HepG2 (cell line): Measurements from ENCODE around the gene LDLRAD4. TPM values are rescaled to one million over a fixed set of nuclear protein-coding genes. Genes with fewer than 3 reads are reported as not detected.
A peak's percentile ranks its signal among the peaks of the same experiment; 100 is the strongest.

Experiments used
- ARNTL ChIP-seq: sonication (generic); formaldehyde crosslinking; IDR thresholded peaks from 2 replicates; pipeline ENCODE4 v1.4.0; 2020; ENCODE audit warnings: mild to moderate bottlenecking, missing genetic modification reagents
- ATRX ChIP-seq: sonication (generic); formaldehyde crosslinking; IDR thresholded peaks from 2 replicates; pipeline ENCODE4 v1.4.0; 2020; ENCODE audit warnings: missing genetic modification reagents, borderline replicate concordance
- CEBPZ ChIP-seq: IDR thresholded peaks from 2 replicates; pipeline ENCODE4 v1.6.1; 2012; ENCODE audit warnings: low read length, improper control_type of control experiment
- DR1 ChIP-seq: sonication (generic); formaldehyde crosslinking; IDR thresholded peaks from 2 replicates; pipeline ENCODE4 v1.8.0; 2021; ENCODE audit warnings: mild to moderate bottlenecking, missing genetic modification reagents, inconsistent platforms
- EHMT2 ChIP-seq: fragments of 200-600 bp; sonication (generic); IDR thresholded peaks from 2 replicates; pipeline ENCODE4 v1.7.0; 2017; ENCODE audit warnings: antibody characterized with exemption, low read depth, low read length, borderline replicate concordance
- ELK4 ChIP-seq: sonication (generic); formaldehyde crosslinking; IDR thresholded peaks from 2 replicates; pipeline ENCODE4 v1.9.0; 2021; ENCODE audit warnings: missing genetic modification reagents, borderline replicate concordance
- HOXA5 ChIP-seq: sonication (generic); formaldehyde crosslinking; IDR thresholded peaks from 2 replicates; pipeline ENCODE4 v1.4.0; 2020; ENCODE audit warnings: missing genetic modification reagents
- MBNL3 ChIP-seq: fragments of 250-450 bp; sonication (Bioruptor Pico); conservative IDR thresholded peaks from 2 replicates; pipeline ENCODE4 v1.8.0; 2022; ENCODE audit warnings: mild to moderate bottlenecking, inconsistent platforms
- MEIS1 ChIP-seq: sonication (generic); formaldehyde crosslinking; IDR thresholded peaks from 2 replicates; pipeline ENCODE4 v1.9.0; 2021; ENCODE audit warnings: mild to moderate bottlenecking, missing genetic modification reagents, moderate library complexity, borderline replicate concordance
- MTA1 ChIP-seq: sonication (generic); formaldehyde crosslinking; IDR thresholded peaks from 2 replicates; pipeline ENCODE4 v1.4.0; 2020; ENCODE audit warnings: missing genetic modification reagents, mild to moderate bottlenecking, borderline replicate concordance
- MZF1 ChIP-seq: sonication (generic); formaldehyde crosslinking; IDR thresholded peaks from 2 replicates; pipeline ENCODE4 v1.8.1; 2023; ENCODE audit warnings: mild to moderate bottlenecking, missing genetic modification reagents, borderline replicate concordance
- NONO ChIP-seq, 2 experiments: fragments of 450-650 bp in 1 of 2; sonication (generic) in 1 of 2; formaldehyde crosslinking in 1 of 2; IDR thresholded peaks in 1 of 2; conservative IDR thresholded peaks in 1 of 2; 2 replicates each; pipeline versions ENCODE4 v1.6.1 to v1.8.0; 2017 to 2022; ENCODE audit warnings: mild to moderate bottlenecking in 1 of 2, missing genetic modification reagents in 1 of 2, moderate library complexity in 1 of 2
- PHF20 ChIP-seq: sonication (generic); formaldehyde crosslinking; IDR thresholded peaks from 2 replicates; pipeline ENCODE4 v1.5.0; 2020; ENCODE audit warnings: mild to moderate bottlenecking, missing genetic modification reagents
- POGK ChIP-seq: sonication (generic); formaldehyde crosslinking; conservative IDR thresholded peaks from 2 replicates; pipeline ENCODE4 v1.8.0; 2022; ENCODE audit warnings: mild to moderate bottlenecking, moderate library complexity, missing genetic modification reagents
- RAD51 ChIP-seq: fragments of 450-650 bp; IDR thresholded peaks from 2 replicates; pipeline ENCODE4 v1.6.1; 2016; ENCODE audit warnings: borderline replicate concordance
- TIGD3 ChIP-seq: sonication (generic); formaldehyde crosslinking; IDR thresholded peaks from 2 replicates; pipeline ENCODE4 v1.5.1; 2020; ENCODE audit warnings: mild to moderate bottlenecking, missing genetic modification reagents, borderline replicate concordance
- ZFAT ChIP-seq: sonication (generic); formaldehyde crosslinking; conservative IDR thresholded peaks from 2 replicates; pipeline ENCODE4 v1.8.1; 2023; ENCODE audit warnings: missing genetic modification reagents, inconsistent platforms
- ZKSCAN1 ChIP-seq: fragments of 150-350 bp; IDR thresholded peaks from 2 replicates; pipeline ENCODE4 v1.6.1; 2014; ENCODE audit warnings: low read length
- ZNF12 ChIP-seq: sonication (generic); formaldehyde crosslinking; IDR thresholded peaks from 2 replicates; pipeline ENCODE4 v1.5.0; 2020; ENCODE audit warnings: missing genetic modification reagents
- ZNF256 ChIP-seq: sonication (generic); formaldehyde crosslinking; conservative IDR thresholded peaks from 2 replicates; pipeline ENCODE4 v1.4.0; 2020; ENCODE audit warnings: missing genetic modification reagents
- ZNF562 ChIP-seq: sonication (generic); formaldehyde crosslinking; IDR thresholded peaks from 2 replicates; pipeline ENCODE4 v1.8.0; 2022; ENCODE audit warnings: missing genetic modification reagents, borderline replicate concordance
- ZNF605 ChIP-seq: sonication (generic); formaldehyde crosslinking; IDR thresholded peaks from 2 replicates; pipeline ENCODE4 v1.8.0; 2022; ENCODE audit warnings: mild to moderate bottlenecking, missing genetic modification reagents
- ZNF672 ChIP-seq: sonication (generic); formaldehyde crosslinking; IDR thresholded peaks from 2 replicates; pipeline ENCODE4 v1.8.1; 2022; ENCODE audit warnings: missing genetic modification reagents
- ZNF773 ChIP-seq: sonication (generic); formaldehyde crosslinking; IDR thresholded peaks from 2 replicates; pipeline ENCODE4 v1.4.0; 2020; ENCODE audit warnings: missing genetic modification reagents, borderline replicate concordance
- ZSCAN22 ChIP-seq: sonication (generic); formaldehyde crosslinking; IDR thresholded peaks from 2 replicates; pipeline ENCODE4 v1.4.0; 2020; ENCODE audit warnings: mild to moderate bottlenecking, missing genetic modification reagents
- polyA plus RNA-seq, 8 experiments: library from polyadenylated mRNA; depleted of rRNA in 3 of 8; stranded (reverse) in 7 of 8; unstranded in 1 of 8; fragments of >200 nt; fragmentation: Illumina TruSeq in 4 of 8; extraction: Trizol in 4 of 8; gene quantifications; 2 replicates each; pipeline versions ENCODE4 v1.2.1 to v1.2.3, GENCODE V29; 2011 to 2016; ENCODE audit warnings: low read depth in 4 of 8, missing spikeins in 1 of 8, mixed read lengths in 1 of 8; ENCODE audit not compliant: insufficient read depth in 1 of 8
- total RNA-seq, 5 experiments: library from RNA; depleted of rRNA; stranded (reverse); fragments of >200 nt; fragmentation: Illumina TruSeq; extraction: Trizol; gene quantifications; 2 replicates each; pipeline ENCODE4 v1.2.3, GENCODE V29; 2016; ENCODE audit warnings: low read depth in 1 of 5

The LDLRAD4 gene
- total and polyA plus RNA-seq, 2 of the 13 experiments (the other 11 are each of a cell fraction or from before 2014, with no cell fraction given): 13.6 to 20.9 TPM

GRCh38 chr18:13338318-13338717 is 119.8 kb downstream of the LDLRAD4 start (continued):
- TF ChIP-seq MBNL3 (CRISPR knock-in tag) (no peak), RAD51 (no peak), ZNF12 (no peak), CEBPZ (no peak), DR1 (CRISPR knock-in tag) (no peak), ZNF562 (CRISPR knock-in tag) (no peak), ZNF672 (CRISPR knock-in tag) (no peak), ELK4 (CRISPR knock-in tag) (no peak), ZNF605 (CRISPR knock-in tag) (0 out of 2 replicates have a peak, but pooled peaks have one; percentile 34), NONO (IDR thresholded peaks at IDR 0.05) (no peak), NONO (CRISPR knock-in tag; conservative IDR thresholded peaks at IDR 0.05) (peak; percentile 72; the same call in 1 of the 2 replicates), POGK (0 out of 2 replicates have a peak, but pooled peaks have one; percentile 28), MEIS1 (CRISPR knock-in tag) (no peak), MTA1 (CRISPR knock-in tag) (no peak), ZNF773 (CRISPR knock-in tag) (no peak), TIGD3 (CRISPR knock-in tag) (no peak), ZKSCAN1 (no peak), ZNF256 (CRISPR knock-in tag) (no peak), ARNTL (CRISPR knock-in tag) (no peak), MZF1 (CRISPR knock-in tag) (no peak), ZSCAN22 (no peak), ZFAT (CRISPR knock-in tag) (no peak), HOXA5 (CRISPR knock-in tag) (no peak), EHMT2 (no peak), PHF20 (CRISPR knock-in tag) (no peak), ATRX (no peak)
